ENCODE measurements around the gene SYT6.
"Not testable (repeated sequence)": the region's sequence is repeated elsewhere in the genome, so short reads cannot be mapped to it uniquely, and the experiment has no call there.

The SYT6 gene

GRCh38 chr1:114061121-114061830, 92.4 kb downstream of the SYT6 start:
- H3K4me3 ChIP-seq (ENCODE audit: low read depth, low read length) = no peak overlapping the region
- no peak for DNase-seq (ENCODE audit: low read depth)
- TF ChIP-seq CTCF (IDR thresholded peaks at IDR 0.05; ENCODE audit: low read depth, low read length, missing control alignments) = no peak

GRCh38 chr1:114058236-114058635, 95.4 kb downstream of the SYT6 start:
- H3K4me3 ChIP-seq (ENCODE audit: low read depth, low read length); DNase-seq (ENCODE audit: low read depth): not testable (repeated sequence)

- DNase-seq (ENCODE audit: low read depth) = no peak
- H3K4me3 ChIP-seq (ENCODE audit: low read depth, low read length) = no peak overlapping the region
- no peak for TF ChIP-seq CTCF (IDR thresholded peaks at IDR 0.05; ENCODE audit: low read depth, low read length, missing control alignments)
Measured at GRCh38 chr1:114054148-114054547, 99.5 kb downstream of the SYT6 start.

GRCh38 chr1:114048232-114048631, 105.4 kb downstream of the SYT6 start:
- DNase-seq (ENCODE audit: low read depth) = no peak
- no peak overlapping the region for H3K4me3 ChIP-seq (ENCODE audit: low read depth, low read length)
- no peak for TF ChIP-seq CTCF (IDR thresholded peaks at IDR 0.05; ENCODE audit: low read depth, low read length, missing control alignments)

GRCh38 chr1:114043548-114043947, 110.1 kb downstream of the SYT6 start:
- TF ChIP-seq CTCF (IDR thresholded peaks at IDR 0.05; ENCODE audit: low read depth, low read length, missing control alignments) = no peak
- DNase-seq (ENCODE audit: low read depth) = no peak
- H3K4me3 ChIP-seq (ENCODE audit: low read depth, low read length) = no peak overlapping the region

- no peak for DNase-seq (ENCODE audit: low read depth)
- TF ChIP-seq CTCF (IDR thresholded peaks at IDR 0.05; ENCODE audit: low read depth, low read length, missing control alignments) = no peak
- no peak overlapping the region for H3K4me3 ChIP-seq (ENCODE audit: low read depth, low read length)
Measured at GRCh38 chr1:114043054-114043453, 110.6 kb downstream of the SYT6 start.

GRCh38 chr1:114040273-114041015, 113.2 kb downstream of the SYT6 start:
- no peak for DNase-seq (ENCODE audit: low read depth)
- TF ChIP-seq CTCF (IDR thresholded peaks at IDR 0.05; ENCODE audit: low read depth, low read length, missing control alignments) = no peak
- H3K4me3 ChIP-seq (ENCODE audit: low read depth, low read length) = no peak overlapping the region

Data from GM12864 (cell line).